Body of pancreas (tissue), 4 donors: ENCODE data around the gene COLEC12. TPM values are rescaled to one million over a fixed set of nuclear protein-coding genes. Genes with fewer than 3 reads are reported as not detected.

Source experiments
- ATAC-seq: fragments of 150-250 bp; one replicate; pipeline ENCODE4 v1.9.1; 2016
- DNase-seq, 4 donors: peaks; one replicate each; pipeline ENCODE4 v3.0.0-alpha.2; 2019
- H3K27ac ChIP-seq, 4 donors: fragments of 200-600 bp; sonication (generic); 1 replicate in 3 of 4; 2 replicates in 1 of 4; pipeline versions ENCODE4 v1.5.1 to v1.6.1; 2016 to 2019; ENCODE audit warnings: mild to moderate bottlenecking in 1 of 4, mixed read lengths in 1 of 4, moderate library complexity in 1 of 4
- H3K27me3 ChIP-seq, 2 donors: fragments of 200-600 bp; sonication (generic); one replicate each; pipeline ENCODE4 v1.6.0; 2016; ENCODE audit warnings: mild to moderate bottlenecking in 1 of 2
- H3K36me3 ChIP-seq, 2 donors: fragments of 200-600 bp; sonication (generic); replicated peaks in 1 of 2; 2 replicates each; pipeline ENCODE4 v1.5.1; 2016; ENCODE audit warnings: low read depth in 2 of 2; ENCODE audit not compliant: insufficient read depth in 1 of 2
- H3K4me1 ChIP-seq: fragments of 200-600 bp; sonication (generic); one replicate; pipeline ENCODE4 v1.6.0; 2016
- H3K4me3 ChIP-seq, 2 donors: fragments of 200-600 bp; sonication (generic); 1 replicate in 1 of 2; 2 replicates in 1 of 2; pipeline ENCODE4 v1.5.1; 2016 to 2019
- H3K9me3 ChIP-seq, 3 donors: fragments of 200-600 bp; sonication (generic); 1 replicate in 2 of 3; 2 replicates in 1 of 3; pipeline ENCODE4 v1.5.1; 2016
- CTCF ChIP-seq, 7 experiments: fragments of 450-650 bp in 4 of 7; fragments of 200-600 bp in 3 of 7; sonication (generic) in 3 of 7; IDR thresholded peaks; one replicate each; pipeline ENCODE4 v1.5.1; 2016 to 2019; ENCODE audit warnings: antibody characterized with exemption in 7 of 7
- POLR2A ChIP-seq, 3 donors: fragments of 450-650 bp; IDR thresholded peaks; one replicate each; pipeline ENCODE4 v1.6.1; 2016; ENCODE audit warnings: antibody characterized with exemption in 3 of 3, mild to moderate bottlenecking in 2 of 3
- WGBS, 2 donors: methylation state at CpG; one replicate each; pipeline ENCODE4 v1.1.5; 2017; 5-methylcytosine and 5-hydroxymethylcytosine counted together
- intact Hi-C: fragments of 100-400 bp; cut with DNase I; formaldehyde crosslinking; loops from one replicate; pipeline ENCODE4 v1.15.1; 2023
- total RNA-seq, 2 donors: library from RNA; depleted of rRNA; stranded (reverse); fragments of >200 nt; gene quantifications; one replicate each; pipeline ENCODE4 v1.1.0, GENCODE V29; 2016

Gene COLEC12
- total RNA-seq, 2 donors from 2014 or later = 3.6 to 4.2 TPM

- H3K9me3 ChIP-seq = no peaks in the 10 kb centered on the region
- no peaks in the 10 kb centered on the region for H3K27me3 ChIP-seq
- no peaks in the 10 kb centered on the region for H3K36me3 ChIP-seq
- ATAC-seq = no peak
- no peak overlapping the region for H3K4me3 ChIP-seq
- TF ChIP-seq POLR2A (IDR thresholded peaks at IDR 0.05) = no peak
- TF ChIP-seq CTCF (IDR thresholded peaks at IDR 0.05) = no peak
- WGBS, 2 donors = 28 to 45% methylated on average over 3 of the region's 3 CpGs
- no peaks in the 10 kb centered on the region for H3K4me1 ChIP-seq
- DNase-seq = peak in 1 of 4 donors; percentile 16
- H3K27ac ChIP-seq = no peak overlapping the region
- intact Hi-C loops = no loop called here
Observed at GRCh38 chr18:341102-341501, 159.4 kb downstream of the COLEC12 start.

GRCh38 chr18:340044-340443 is 160.5 kb downstream of the COLEC12 start:
- intact Hi-C loops = no loop called here
- no peaks in the 10 kb centered on the region for H3K36me3 ChIP-seq
- no peak for ATAC-seq
- H3K27ac ChIP-seq = no peak overlapping the region
- DNase-seq = no peak
- TF ChIP-seq POLR2A (IDR thresholded peaks at IDR 0.05) (no peak), CTCF (IDR thresholded peaks at IDR 0.05) (no peak)
- no peak overlapping the region for H3K4me3 ChIP-seq
- no peaks in the 10 kb centered on the region for H3K4me1 ChIP-seq
- no peaks in the 10 kb centered on the region for H3K27me3 ChIP-seq
- H3K9me3 ChIP-seq = no peaks in the 10 kb centered on the region
- WGBS, 2 donors = 88 to 90% methylated on average over 10 of the region's 10 CpGs

- ATAC-seq = no peak
- Histone ChIP-seq H3K36me3 (no peaks in the 10 kb centered on the region), H3K27ac (no peak overlapping the region), H3K4me1 (no peaks in the 10 kb centered on the region), H3K9me3 (no peaks in the 10 kb centered on the region), H3K27me3 (no peaks in the 10 kb centered on the region), H3K4me3 (no peak overlapping the region)
- 69 to 78% methylated on average over 6 of the region's 6 CpGs for WGBS, 2 donors
- no peak for DNase-seq
- no peak for TF ChIP-seq POLR2A (IDR thresholded peaks at IDR 0.05)
- intact Hi-C loops = no loop called here
Observed at GRCh38 chr18:339200-339599, 161.3 kb downstream of the COLEC12 start.

GRCh38 chr18:336713-337112 is 163.8 kb downstream of the COLEC12 start:
- Histone ChIP-seq H3K4me1 (no peaks in the 10 kb centered on the region), H3K27me3 (no peaks in the 10 kb centered on the region), H3K36me3 (no peaks in the 10 kb centered on the region), H3K9me3 (no peaks in the 10 kb centered on the region), H3K27ac (no peak overlapping the region), H3K4me3 (no peak overlapping the region)
- TF ChIP-seq POLR2A (IDR thresholded peaks at IDR 0.05) = no peak
- TF ChIP-seq CTCF (IDR thresholded peaks at IDR 0.05) = no peak
- intact Hi-C loops = no loop called here
- 32 to 34% methylated on average over 2 of the region's 2 CpGs for WGBS, 2 donors
- DNase-seq = peak in 1 of 4 donors; percentile 15
- no peak for ATAC-seq

- Histone ChIP-seq H3K4me1 (no peaks in the 10 kb centered on the region), H3K27me3 (no peaks in the 10 kb centered on the region), H3K27ac (no peak overlapping the region), H3K9me3 (no peaks in the 10 kb centered on the region), H3K36me3 (no peaks in the 10 kb centered on the region), H3K4me3 (no peak overlapping the region)
- intact Hi-C loops = no loop called here
- no peak for DNase-seq
- no peak for TF ChIP-seq CTCF (IDR thresholded peaks at IDR 0.05)
- no peak for TF ChIP-seq POLR2A (IDR thresholded peaks at IDR 0.05)
- ATAC-seq = no peak
- 54 to 58% methylated on average over 2 of the region's 2 CpGs for WGBS, 2 donors
Observed at GRCh38 chr18:335733-336132, 164.8 kb downstream of the COLEC12 start.
